ENCODE results near the gene CTCF.

Gene CTCF

GRCh38 chr16:67636713-67637112, 74.4 kb downstream of the CTCF start:
- TF ChIP-seq TARDBP (IDR thresholded peaks at IDR 0.05) = no peak
- TF ChIP-seq FOXM1 (IDR thresholded peaks at IDR 0.05; ENCODE audit: borderline replicate concordance) = no peak
- no peak for TF ChIP-seq SP1 (IDR thresholded peaks at IDR 0.05)
- no peak for TF ChIP-seq LEF1 (IDR thresholded peaks at IDR 0.05; ENCODE audit: borderline replicate concordance)
- no peak for TF ChIP-seq HDGF (IDR thresholded peaks at IDR 0.05; ENCODE audit: borderline replicate concordance)
- TF ChIP-seq NFRKB (IDR thresholded peaks at IDR 0.05) = no peak
- CTCF ChIA-PET = no interaction called here
- no peak for DNase-seq (ENCODE audit: extremely low spot score)
- POLR2A ChIA-PET = no interaction called here

GRCh38 chr16:67637625-67638024, 75.3 kb downstream of the CTCF start:
- ChIA-PET POLR2A (no interaction called here), CTCF (no interaction called here)
- DNase-seq (ENCODE audit: extremely low spot score) = no peak
- TF ChIP-seq CTBP1 (IDR thresholded peaks at IDR 0.05; ENCODE audit: borderline replicate concordance) (no peak), HDGF (IDR thresholded peaks at IDR 0.05; ENCODE audit: borderline replicate concordance) (no peak), SUZ12 (IDR thresholded peaks at IDR 0.05) (no peak), L3MBTL2 (conservative IDR thresholded peaks at IDR 0.05) (no peak), FOXK2 (IDR thresholded peaks at IDR 0.05) (no peak), FOXA1 (IDR thresholded peaks at IDR 0.05) (no peak), SP1 (IDR thresholded peaks at IDR 0.05) (no peak), FOXM1 (IDR thresholded peaks at IDR 0.05; ENCODE audit: borderline replicate concordance) (no peak), TARDBP (IDR thresholded peaks at IDR 0.05) (no peak), ARNT (IDR thresholded peaks at IDR 0.05) (no peak), ELF4 (IDR thresholded peaks at IDR 0.05) (no peak), NFRKB (IDR thresholded peaks at IDR 0.05) (no peak), PKNOX1 (IDR thresholded peaks at IDR 0.05) (no peak)

GRCh38 chr16:67641779-67642708, 79.7 kb downstream of the CTCF start:
- CTCF ChIA-PET = interaction anchor here (0.7 to 5.9 kb wide), 5 partner anchors 9 to 121 kb away, joined by 5 to 35 read pairs (median 12); partner anchors contain the start of gene CTCF
- DNase-seq (ENCODE audit: extremely low spot score) = no peak
- TF ChIP-seq LEF1 (IDR thresholded peaks at IDR 0.05; ENCODE audit: borderline replicate concordance) (no peak), BHLHE40 (IDR thresholded peaks at IDR 0.05; ENCODE audit: borderline replicate concordance) (no peak), CTBP1 (IDR thresholded peaks at IDR 0.05; ENCODE audit: borderline replicate concordance) (no peak), L3MBTL2 (conservative IDR thresholded peaks at IDR 0.05) (no peak), TARDBP (IDR thresholded peaks at IDR 0.05) (no peak), NFRKB (IDR thresholded peaks at IDR 0.05) (no peak), SP1 (IDR thresholded peaks at IDR 0.05) (no peak), FOXM1 (IDR thresholded peaks at IDR 0.05; ENCODE audit: borderline replicate concordance) (no peak), PKNOX1 (IDR thresholded peaks at IDR 0.05) (no peak), HDGF (IDR thresholded peaks at IDR 0.05; ENCODE audit: borderline replicate concordance) (no peak)
- POLR2A ChIA-PET = interaction anchor here (1.5 to 1.6 kb wide), 2 partner anchors 80 to 114 kb away, joined by 3 to 6 read pairs; partner anchors contain the start of genes CTCF and RIPOR1

- POLR2A ChIA-PET = interaction anchor here (1.2 to 2.7 kb wide), 4 partner anchors 16 to 163 kb away, joined by 3 to 19 read pairs (median 4); partner anchors contain the start of genes ACD, ATP6V0D1 and CTCF
- TF ChIP-seq ARNT (IDR thresholded peaks at IDR 0.05) = no peak
- no peak for TF ChIP-seq SP1 (IDR thresholded peaks at IDR 0.05)
- TF ChIP-seq LEF1 (IDR thresholded peaks at IDR 0.05; ENCODE audit: borderline replicate concordance) = no peak
- no peak for TF ChIP-seq FOXK2 (IDR thresholded peaks at IDR 0.05)
- no peak for TF ChIP-seq HDGF (IDR thresholded peaks at IDR 0.05; ENCODE audit: borderline replicate concordance)
- TF ChIP-seq TARDBP (IDR thresholded peaks at IDR 0.05) = no peak
- no peak for TF ChIP-seq CTBP1 (IDR thresholded peaks at IDR 0.05; ENCODE audit: borderline replicate concordance)
- TF ChIP-seq ZNF384 (IDR thresholded peaks at IDR 0.05) = no peak
- no peak for TF ChIP-seq PKNOX1 (IDR thresholded peaks at IDR 0.05)
- TF ChIP-seq ELF4 (IDR thresholded peaks at IDR 0.05) = no peak
- TF ChIP-seq NFRKB (IDR thresholded peaks at IDR 0.05) = no peak
- TF ChIP-seq FOXA1 (IDR thresholded peaks at IDR 0.05) = no peak
- no peak for TF ChIP-seq L3MBTL2 (conservative IDR thresholded peaks at IDR 0.05)
- TF ChIP-seq BHLHE40 (IDR thresholded peaks at IDR 0.05; ENCODE audit: borderline replicate concordance) = no peak
- no peak for TF ChIP-seq FOXM1 (IDR thresholded peaks at IDR 0.05; ENCODE audit: borderline replicate concordance)
- no peak for TF ChIP-seq SUZ12 (IDR thresholded peaks at IDR 0.05)
- no peak for DNase-seq (ENCODE audit: extremely low spot score)
- CTCF ChIA-PET = interaction anchor here (0.6 to 5.9 kb wide), 11 partner anchors 19 to 163 kb away, joined by 3 to 35 read pairs (median 5); partner anchors contain the start of genes ATP6V0D1, C16orf86, CTCF and ENKD1
Measured at GRCh38 chr16:67644038-67644437, 81.7 kb downstream of the CTCF start.

- ChIA-PET POLR2A (interaction anchor here (0.9 to 2.7 kb wide), 5 partner anchors 15 to 277 kb away, joined by 3 to 19 read pairs (median 3); partner anchors contain the start of genes ACD and CTCF), CTCF (interaction anchor here (0.9 to 5.9 kb wide), 7 partner anchors 15 to 164 kb away, joined by 3 to 35 read pairs (median 8); partner anchors contain the start of genes ACD, ATP6V0D1, CTCF and RANBP10)
- DNase-seq (ENCODE audit: extremely low spot score) = no peak
- TF ChIP-seq FOXM1 (IDR thresholded peaks at IDR 0.05; ENCODE audit: borderline replicate concordance) (no peak), SP1 (IDR thresholded peaks at IDR 0.05) (no peak), HDGF (IDR thresholded peaks at IDR 0.05; ENCODE audit: borderline replicate concordance) (no peak), CTBP1 (IDR thresholded peaks at IDR 0.05; ENCODE audit: borderline replicate concordance) (no peak), L3MBTL2 (conservative IDR thresholded peaks at IDR 0.05) (no peak), TARDBP (IDR thresholded peaks at IDR 0.05) (no peak), FOXK2 (IDR thresholded peaks at IDR 0.05) (no peak)
Measured at GRCh38 chr16:67645397-67646121, 83.2 kb downstream of the CTCF start.
